GM10248 (cell line): ENCODE data around the gene EXPH5.

ENCODE experiments used
- CTCF ChIA-PET: fragments of 300-600 bp; sonication (Branson Sonifier 250); formaldehyde crosslinking; extraction: SDS; loops from one replicate; lab custom pipeline; 2021; ENCODE audit warnings: antibody characterized with exemption; lab: Yijun Ruan, JAX
- POLR2A ChIA-PET: fragments of 350-650 bp; sonication (Branson Sonifier 250); formaldehyde crosslinking; extraction: SDS; loops from one replicate; lab custom pipeline; 2020; ENCODE audit warnings: antibody characterized with exemption; lab: Yijun Ruan, JAX
- DNase-seq: peaks from one replicate; pipeline ENCODE4 v3.0.0; 2012; ENCODE audit errors: extremely low spot score
- CTCF ChIP-seq: IDR thresholded peaks from 2 replicates; pipeline ENCODE4 v1.5.1; 2012; ENCODE audit warnings: mild to moderate bottlenecking, low read depth; ENCODE audit errors: extremely low read depth, missing control alignments, control extremely low read depth

The EXPH5 gene

GRCh38 chr11:108535384-108535955 is 58.1 kb downstream of the EXPH5 start:
- DNase-seq: no peak
- POLR2A ChIA-PET: no interaction called here
- TF ChIP-seq CTCF: no peak
- CTCF ChIA-PET: interaction anchor here (1.0 to 1.8 kb wide), 3 partner anchors 10 to 113 kb away, joined by 3 to 8 read pairs (median 3); no protein-coding TSS in a partner anchor

GRCh38 chr11:108534274-108534882 is 59.2 kb downstream of the EXPH5 start:
- no peak for DNase-seq
- ChIA-PET CTCF (no interaction called here), POLR2A (no interaction called here)
- no peak for TF ChIP-seq CTCF

- TF ChIP-seq CTCF: no peak
- no peak for DNase-seq
- CTCF ChIA-PET: interaction anchor here (1.0 to 1.6 kb wide), 2 partner anchors 8 to 13 kb away, joined by 5 read pairs; no protein-coding TSS in a partner anchor
- POLR2A ChIA-PET: interaction anchor here (0.5 kb wide), 1 partner anchor 18 kb away, joined by 4 read pairs; no protein-coding TSS in a partner anchor
These were observed 63.1 kb downstream of the EXPH5 start for GRCh38 chr11:108530426-108530825.

- POLR2A ChIA-PET: no interaction called here
- CTCF ChIA-PET: no interaction called here
- TF ChIP-seq CTCF: no peak
- no peak for DNase-seq
These were observed 66.2 kb downstream of the EXPH5 start for GRCh38 chr11:108527382-108527781.

GRCh38 chr11:108525161-108525560 is 68.4 kb downstream of the EXPH5 start:
- CTCF ChIA-PET: interaction anchor here (1.9 kb wide), 1 partner anchor 10 kb away, joined by 8 read pairs; no protein-coding TSS in a partner anchor

GRCh38 chr11:108524422-108524821 is 69.1 kb downstream of the EXPH5 start:
- no peak for TF ChIP-seq CTCF
- no peak for DNase-seq
- CTCF ChIA-PET: interaction anchor here (1.2 to 1.9 kb wide), 2 partner anchors 11 to 12 kb away, joined by 3 to 8 read pairs; no protein-coding TSS in a partner anchor
- POLR2A ChIA-PET: no interaction called here

More at GRCh38 chr11:108525161-108525560, 68.4 kb downstream of the EXPH5 start:
- no peak for TF ChIP-seq CTCF
- DNase-seq: no peak
- POLR2A ChIA-PET: no interaction called here
